GM12864 (cell line): ENCODE measurements around the gene CCDC148.

ENCODE experiments used
- DNase-seq: peaks from one replicate; pipeline ENCODE4 v3.0.0-alpha.2; 2011; ENCODE audit warnings: low read depth
- H3K4me3 ChIP-seq: 2 replicates; pipeline ENCODE4 v1.5.1; 2011; ENCODE audit warnings: mild to moderate bottlenecking, low read depth, low read length, control low read depth
- CTCF ChIP-seq: IDR thresholded peaks from 2 replicates; pipeline ENCODE4 v1.5.1; 2011; ENCODE audit warnings: low read depth, mild to moderate bottlenecking, moderate library complexity, low read length, control low read depth, inconsistent platforms; ENCODE audit errors: missing control alignments

CCDC148 gene

GRCh38 chr2:158491072-158491471 lies 34.5 kb upstream of the CCDC148 start:
- DNase-seq = no peak
- no peak for TF ChIP-seq CTCF
- H3K4me3 ChIP-seq = no peak overlapping the region

- no peak overlapping the region for H3K4me3 ChIP-seq
Measured at GRCh38 chr2:158489366-158490112, 33.0 kb upstream of the CCDC148 start.

GRCh38 chr2:158488442-158489216 lies 32.1 kb upstream of the CCDC148 start:
- no peak for DNase-seq
- no peak overlapping the region for H3K4me3 ChIP-seq
- TF ChIP-seq CTCF = no peak

More at GRCh38 chr2:158489366-158490112, 33.0 kb upstream of the CCDC148 start:
- no peak for DNase-seq
- TF ChIP-seq CTCF = no peak

- no peak for TF ChIP-seq CTCF
- H3K4me3 ChIP-seq = no peak overlapping the region
- DNase-seq = no peak
Measured at GRCh38 chr2:158487419-158487818, 30.9 kb upstream of the CCDC148 start.

GRCh38 chr2:158486970-158487325 lies 30.4 kb upstream of the CCDC148 start:
- TF ChIP-seq CTCF = no peak
- H3K4me3 ChIP-seq = no peak overlapping the region
- no peak for DNase-seq

GRCh38 chr2:158486150-158486969 lies 29.8 kb upstream of the CCDC148 start:
- no peak for TF ChIP-seq CTCF
- no peak for DNase-seq
- no peak overlapping the region for H3K4me3 ChIP-seq
